GM12865 (cell line): Measurements from ENCODE around the gene CLEC2L.
A peak's percentile ranks its signal among the peaks of the same experiment; 100 is the strongest.

Experiments
- DNase-seq: peaks from one replicate; pipeline ENCODE4 v3.0.0; 2010; ENCODE audit warnings: low read depth
- H3K4me3 ChIP-seq: 2 replicates; pipeline ENCODE4 v1.5.1; 2011; ENCODE audit warnings: mild to moderate bottlenecking, low read depth, low read length, control low read depth
- TF ChIP-seq, protein P1 (sequence below): IDR thresholded peaks from 2 replicates; pipeline ENCODE4 v1.5.1; 2011; ENCODE audit warnings: low read length, control low read depth, low read depth, inconsistent platforms; ENCODE audit not compliant: insufficient read depth; ENCODE audit errors: missing control alignments

Gene CLEC2L

DNA sequence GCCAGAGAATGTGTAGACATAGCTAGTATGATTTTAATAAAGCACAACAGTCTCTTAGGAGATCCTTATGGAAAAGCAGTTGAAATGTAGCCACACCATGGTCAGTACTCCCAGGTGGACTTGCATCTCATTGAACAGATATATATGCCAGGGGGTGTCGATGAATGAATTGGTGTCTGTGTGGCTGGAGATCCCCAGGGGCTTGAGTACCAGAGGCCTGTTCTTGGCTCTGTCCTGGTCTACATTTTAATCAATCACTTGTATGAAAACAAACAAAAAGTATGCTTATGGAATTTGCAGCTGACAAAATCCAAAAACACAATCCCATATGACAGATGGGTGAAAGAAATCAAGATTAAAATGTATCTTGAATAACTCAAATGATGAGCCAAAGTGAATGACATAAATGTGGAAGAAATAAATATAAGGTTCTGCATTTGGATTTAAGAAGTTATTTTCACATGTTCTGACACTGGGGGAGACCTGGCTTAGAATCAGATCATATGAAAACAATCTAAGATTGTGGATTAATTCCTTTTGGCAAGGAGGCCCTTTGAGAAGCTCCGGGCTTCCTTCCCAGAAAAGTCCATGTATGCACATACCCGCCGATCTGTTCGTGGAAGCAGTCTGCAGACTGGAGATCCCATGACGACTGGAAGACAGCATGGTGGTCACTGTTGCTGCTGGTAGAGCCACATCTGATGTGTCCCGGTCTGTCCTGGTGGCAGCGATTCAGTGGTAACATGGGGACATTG is 15.6 kb downstream of the CLEC2L start:
- no peak for DNase-seq
- TF ChIP-seq, protein P1, sequence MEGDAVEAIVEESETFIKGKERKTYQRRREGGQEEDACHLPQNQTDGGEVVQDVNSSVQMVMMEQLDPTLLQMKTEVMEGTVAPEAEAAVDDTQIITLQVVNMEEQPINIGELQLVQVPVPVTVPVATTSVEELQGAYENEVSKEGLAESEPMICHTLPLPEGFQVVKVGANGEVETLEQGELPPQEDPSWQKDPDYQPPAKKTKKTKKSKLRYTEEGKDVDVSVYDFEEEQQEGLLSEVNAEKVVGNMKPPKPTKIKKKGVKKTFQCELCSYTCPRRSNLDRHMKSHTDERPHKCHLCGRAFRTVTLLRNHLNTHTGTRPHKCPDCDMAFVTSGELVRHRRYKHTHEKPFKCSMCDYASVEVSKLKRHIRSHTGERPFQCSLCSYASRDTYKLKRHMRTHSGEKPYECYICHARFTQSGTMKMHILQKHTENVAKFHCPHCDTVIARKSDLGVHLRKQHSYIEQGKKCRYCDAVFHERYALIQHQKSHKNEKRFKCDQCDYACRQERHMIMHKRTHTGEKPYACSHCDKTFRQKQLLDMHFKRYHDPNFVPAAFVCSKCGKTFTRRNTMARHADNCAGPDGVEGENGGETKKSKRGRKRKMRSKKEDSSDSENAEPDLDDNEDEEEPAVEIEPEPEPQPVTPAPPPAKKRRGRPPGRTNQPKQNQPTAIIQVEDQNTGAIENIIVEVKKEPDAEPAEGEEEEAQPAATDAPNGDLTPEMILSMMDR = no peak
- no peak overlapping the region for H3K4me3 ChIP-seq

- DNase-seq = no peak
- TF ChIP-seq, protein P1 = no peak
- H3K4me3 ChIP-seq = no peak overlapping the region
Observed at GRCh38 chr7:139540203-139540602, 16.7 kb downstream of the CLEC2L start.

GRCh38 chr7:139541600-139542307 is 18.3 kb downstream of the CLEC2L start:
- no peak for DNase-seq
- H3K4me3 ChIP-seq = no peak overlapping the region
- TF ChIP-seq, protein P1 = no peak

- no peak for DNase-seq
- H3K4me3 ChIP-seq = no peak overlapping the region
- TF ChIP-seq, protein P1 = no peak
Observed at GRCh38 chr7:139542308-139543151, 19.0 kb downstream of the CLEC2L start.

- no peak overlapping the region for H3K4me3 ChIP-seq
- peak; percentile 15 for DNase-seq
- TF ChIP-seq, protein P1 = no peak
Observed at GRCh38 chr7:139543801-139544603, 20.5 kb downstream of the CLEC2L start.

- H3K4me3 ChIP-seq = no peak overlapping the region
- DNase-seq = no peak
- TF ChIP-seq, protein P1 = no peak
Observed at GRCh38 chr7:139544645-139545044, 21.2 kb downstream of the CLEC2L start.
